ENCODE measurements around the gene ARCN1.

GRCh38 chr11:118607401-118608359, 35.5 kb downstream of the ARCN1 start, which contains the start of gene PHLDB1:
- TF ChIP-seq CTCF (IDR thresholded peaks at IDR 0.05) = peak; percentile 5 to 51 (median 36)
- TF ChIP-seq POLR2A (IDR thresholded peaks at IDR 0.05) = peak in 1 of 4 donors; percentile 37

Data from esophagus squamous epithelium (tissue), 4 donors.